GM18867 (cell line): Measurements from ENCODE around the gene MBTPS1.

Source experiments
- ATAC-seq: cut with Tn5 transposase; IDR thresholded peaks from one replicate; pipeline ENCODE4 v1.9.1; 2021; ENCODE audit warnings: mild to moderate bottlenecking, moderate library complexity; ENCODE audit not compliant: unreplicated experiment

MBTPS1 gene

DNA sequence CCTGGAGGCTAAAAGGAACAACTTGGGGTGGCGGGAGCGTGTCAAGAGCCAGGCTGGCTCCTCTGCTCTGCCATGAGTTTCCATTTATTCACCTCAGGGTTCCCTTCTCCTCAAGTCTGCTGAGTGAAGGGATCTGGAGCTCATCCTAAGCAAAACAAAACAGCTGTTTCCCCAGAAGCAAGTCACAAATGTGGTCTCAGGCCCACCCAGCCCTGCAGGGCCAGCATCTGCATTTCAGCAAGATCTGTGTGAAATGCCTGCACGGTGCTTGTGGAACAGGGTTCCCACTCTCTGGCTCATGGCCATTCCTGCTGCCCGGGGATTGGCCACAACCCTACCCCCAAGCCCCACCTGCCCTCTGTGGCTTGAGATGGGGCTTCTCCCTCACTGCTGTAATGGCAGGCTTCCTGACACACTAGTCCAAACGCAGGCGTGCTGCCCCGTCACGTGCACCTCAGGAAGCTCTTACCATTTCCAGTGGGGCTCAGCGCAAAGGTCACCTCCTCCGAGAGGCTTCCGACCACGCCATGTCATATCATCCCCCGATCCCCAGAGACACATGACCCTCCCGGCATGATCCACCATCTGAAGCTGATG is 76.4 kb downstream of the MBTPS1 start:
- no peak for ATAC-seq

DNA sequence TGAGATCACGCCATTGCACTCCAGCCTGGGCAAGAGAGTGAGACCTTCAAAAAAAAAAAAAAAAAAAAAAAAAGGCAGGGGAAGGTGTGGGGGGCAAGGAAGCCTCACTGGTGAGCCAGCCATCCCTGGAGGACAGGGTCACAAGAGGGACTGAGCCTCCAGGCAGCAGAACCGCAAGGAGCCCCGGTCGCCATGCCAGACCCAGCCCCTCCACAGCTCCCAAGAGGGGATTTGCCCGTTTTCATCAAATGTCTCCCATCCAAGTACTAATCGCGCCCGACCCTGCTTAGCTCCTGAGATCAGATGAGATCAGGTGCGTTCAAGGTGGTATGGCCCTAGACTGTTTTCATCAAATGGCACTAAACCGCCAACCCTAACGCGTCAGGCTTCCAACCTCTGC is 77.0 kb downstream of the MBTPS1 start:
- no peak for ATAC-seq

DNA sequence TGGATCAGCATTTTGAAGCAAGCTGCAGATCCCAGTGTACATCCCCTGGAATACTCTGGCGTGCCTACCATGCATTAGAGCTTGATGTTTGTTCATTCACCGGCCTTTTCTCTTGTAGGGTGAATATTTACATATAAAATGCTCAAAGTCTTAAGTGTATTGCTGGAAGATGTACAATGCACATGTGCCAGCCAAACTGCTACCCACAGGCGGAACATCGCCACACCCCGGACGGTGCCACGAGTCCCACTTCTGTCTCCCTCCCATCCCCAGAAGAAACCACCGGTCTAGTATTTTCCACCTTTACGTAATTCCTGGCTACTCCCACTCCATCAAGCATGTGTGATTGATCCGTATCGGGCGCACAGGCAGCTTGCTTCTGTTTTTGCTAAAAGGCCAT is 78.3 kb downstream of the MBTPS1 start:
- no peak for ATAC-seq

DNA sequence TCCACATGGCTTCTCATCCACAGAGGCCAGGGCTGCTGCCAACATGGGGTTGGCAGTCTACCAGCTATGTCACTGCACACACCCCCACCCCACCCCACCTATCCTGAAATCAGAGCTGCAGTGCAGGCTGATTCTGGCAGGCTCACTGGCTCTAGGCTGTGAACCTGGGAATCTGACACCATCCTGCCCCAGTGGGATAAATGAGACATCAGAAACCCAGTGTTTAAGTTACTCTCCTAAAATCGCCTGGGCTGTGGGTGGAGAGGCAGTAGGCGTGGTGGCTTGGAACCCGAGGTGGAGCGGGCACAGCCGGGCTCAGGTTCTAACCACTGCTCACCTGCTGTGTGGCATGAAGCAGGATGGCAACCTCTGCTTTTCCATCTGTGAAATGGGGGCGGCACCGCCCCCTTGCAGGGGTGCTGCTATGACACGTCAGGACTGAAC is 79.7 kb downstream of the MBTPS1 start:
- ATAC-seq = no peak

DNA sequence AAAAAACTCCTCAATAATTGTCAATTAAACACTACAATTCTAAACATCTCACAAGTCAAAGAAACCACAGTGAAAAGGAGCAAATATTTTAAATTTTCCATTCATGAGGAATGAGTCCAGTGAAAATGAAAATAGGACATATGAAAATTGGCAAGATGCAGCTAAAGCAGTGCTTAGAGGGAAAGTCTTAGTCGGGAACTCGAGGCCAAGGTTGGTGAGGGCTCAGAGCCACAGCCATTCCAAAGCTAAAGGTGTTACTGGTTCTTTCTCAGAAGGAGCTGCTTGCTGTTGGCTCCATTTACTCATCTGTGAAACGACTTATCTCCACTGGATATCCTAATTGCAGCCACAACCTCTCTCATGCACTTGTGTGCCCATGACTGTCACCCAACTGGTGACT is 80.6 kb downstream of the MBTPS1 start:
- ATAC-seq = no peak

DNA sequence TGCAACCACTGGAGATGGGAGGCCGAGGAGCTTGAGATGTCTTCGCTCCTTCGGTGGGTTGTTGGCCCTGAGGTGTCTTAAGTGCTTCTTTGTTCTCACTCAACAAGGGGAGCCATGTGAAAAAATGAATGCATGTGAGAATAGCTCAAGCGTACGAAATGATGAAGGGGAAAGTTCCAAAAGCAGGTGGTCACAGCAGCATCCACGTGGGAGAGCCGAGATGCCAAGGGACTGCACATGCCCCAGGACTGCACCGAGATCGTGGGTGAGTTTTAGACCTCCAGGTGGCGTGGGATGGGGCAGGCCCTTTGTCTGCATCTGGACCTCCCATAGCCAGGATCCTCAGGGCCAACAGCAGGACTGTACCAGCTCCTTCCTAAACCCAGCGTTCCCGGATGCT is 82.2 kb downstream of the MBTPS1 start:
- ATAC-seq = no peak

DNA sequence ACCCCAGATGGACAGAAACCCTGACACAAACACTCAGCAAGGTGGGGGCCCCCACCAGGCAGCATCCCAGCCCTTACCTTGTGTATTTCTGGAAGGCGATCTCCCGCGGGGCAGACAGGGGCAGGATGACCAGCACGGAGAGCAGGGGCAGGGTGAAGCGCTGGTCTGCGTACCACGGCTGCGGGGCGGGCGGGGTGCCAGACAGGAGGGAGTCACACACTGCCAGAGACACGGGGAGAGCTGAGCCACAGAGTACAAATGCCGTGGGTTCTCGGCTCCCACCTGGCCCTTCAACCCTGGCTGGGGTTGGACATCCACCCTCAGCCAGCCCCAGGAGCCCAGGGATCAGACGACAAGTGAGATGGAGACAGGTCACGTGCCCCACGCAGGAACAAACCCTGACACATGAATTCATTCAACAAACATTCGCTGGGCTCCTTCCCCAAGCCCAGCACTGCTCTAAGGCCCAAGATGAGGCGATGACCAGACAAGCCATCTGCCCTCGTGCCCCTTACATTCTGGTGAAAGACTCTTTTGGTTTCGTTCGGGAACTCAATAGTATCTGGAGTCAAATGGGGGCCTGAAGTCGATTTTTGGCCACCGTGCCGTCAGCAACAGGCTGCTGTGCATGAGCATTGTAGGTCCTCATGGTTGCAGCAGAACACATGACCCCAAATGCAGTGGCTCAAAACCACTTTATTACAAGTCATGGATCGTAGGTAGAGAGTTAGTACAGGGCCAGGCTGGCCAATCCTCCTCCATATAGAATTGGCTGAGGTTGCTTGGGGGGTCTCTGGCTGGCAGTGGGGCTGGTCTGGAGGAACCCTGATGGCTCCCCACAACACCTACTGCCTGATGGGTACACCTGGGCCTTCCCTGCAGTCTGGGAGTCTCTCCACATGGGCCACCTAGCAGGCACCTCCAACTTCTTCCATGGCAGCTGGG is 83.2 kb downstream of the MBTPS1 start:
- no peak for ATAC-seq

DNA sequence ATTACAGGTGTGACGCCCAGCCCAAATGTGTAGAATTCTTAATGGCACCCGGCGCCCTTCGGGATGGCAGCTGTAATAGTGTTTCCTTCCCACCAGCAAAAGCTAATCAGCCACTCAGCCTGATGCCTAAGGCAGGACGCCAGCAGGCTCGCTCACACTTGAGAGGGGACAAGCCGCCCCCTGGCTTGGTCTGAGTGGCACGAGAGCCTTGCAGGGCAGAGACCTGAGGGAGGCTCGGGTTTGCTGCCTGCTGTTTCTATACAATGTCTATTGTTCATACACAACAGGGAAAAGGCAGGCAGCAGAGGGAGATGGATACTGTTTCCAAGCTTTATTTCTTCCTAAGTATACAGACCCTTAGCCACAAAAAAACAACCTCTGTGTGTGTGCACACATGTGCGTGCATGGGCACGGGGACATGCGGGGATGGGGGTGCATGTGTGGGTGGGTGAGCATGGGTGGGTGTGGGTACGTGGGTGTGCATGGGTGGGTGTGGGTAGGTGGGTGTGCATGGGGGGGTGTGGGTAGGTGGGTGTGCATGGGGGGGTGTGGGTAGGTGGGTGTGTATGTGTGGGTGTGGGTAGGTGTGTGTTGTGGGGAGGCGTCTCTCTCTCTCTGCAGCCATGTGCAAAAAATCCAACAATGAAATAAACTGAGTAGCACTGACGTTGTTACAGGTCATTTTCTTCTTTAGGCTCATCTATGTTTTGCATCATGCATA is 84.1 kb downstream of the MBTPS1 start:
- no peak for ATAC-seq

DNA sequence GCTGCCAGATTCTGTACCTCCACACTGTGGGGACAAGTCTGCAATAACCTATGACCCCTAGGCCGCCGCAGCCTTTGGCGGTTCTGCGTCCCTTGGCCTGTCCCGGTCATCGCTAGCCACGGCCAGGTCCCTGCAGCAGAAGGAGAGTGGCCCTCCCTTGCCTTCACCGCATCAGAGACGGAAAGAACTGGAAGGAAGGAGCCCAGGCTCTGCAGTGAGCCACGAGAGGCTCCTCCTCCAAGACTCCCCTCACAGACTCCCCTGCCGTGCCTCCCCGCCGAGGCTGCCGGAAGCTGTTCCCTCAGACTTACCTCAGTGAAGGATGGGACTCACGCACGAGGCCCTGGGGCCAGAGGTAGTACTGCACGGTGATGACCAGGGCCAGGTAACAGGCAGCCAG is 85.2 kb downstream of the MBTPS1 start:
- ATAC-seq = no peak

DNA sequence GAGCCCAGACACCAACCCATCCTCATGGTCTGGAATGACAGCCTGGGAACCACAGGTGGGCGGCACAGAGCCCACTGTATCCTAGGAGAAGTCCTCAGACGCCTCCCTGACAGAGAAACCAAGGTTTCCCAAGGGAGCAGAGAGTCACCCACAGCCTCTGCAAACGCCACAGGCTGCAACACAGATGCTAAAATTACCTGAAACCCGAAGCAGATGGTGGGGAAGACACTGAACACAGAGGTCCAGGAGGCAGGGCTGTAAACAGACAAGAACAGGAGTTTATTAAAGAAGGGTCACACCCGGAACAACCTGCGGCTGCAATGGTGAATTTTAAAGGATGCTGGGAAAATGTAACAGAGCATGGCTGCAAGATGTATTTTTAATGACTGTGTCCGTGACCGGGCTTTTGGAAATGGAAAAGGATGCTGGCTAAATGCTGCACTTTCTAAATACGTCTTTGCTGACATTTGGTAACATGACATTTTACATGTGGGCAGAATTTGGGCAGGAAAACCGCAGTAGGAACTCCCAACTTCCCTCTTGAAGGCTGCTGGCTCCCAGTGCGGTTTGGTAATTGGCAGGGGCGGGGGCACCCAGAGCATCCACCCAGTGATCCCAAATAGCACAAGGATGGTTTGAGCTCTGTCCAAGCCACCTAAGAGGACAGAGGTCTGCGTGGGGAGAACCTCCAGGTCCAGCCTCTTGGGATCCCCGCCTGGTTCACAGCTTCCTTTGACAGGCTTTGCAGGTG is 87.3 kb downstream of the MBTPS1 start:
- ATAC-seq = no peak

DNA sequence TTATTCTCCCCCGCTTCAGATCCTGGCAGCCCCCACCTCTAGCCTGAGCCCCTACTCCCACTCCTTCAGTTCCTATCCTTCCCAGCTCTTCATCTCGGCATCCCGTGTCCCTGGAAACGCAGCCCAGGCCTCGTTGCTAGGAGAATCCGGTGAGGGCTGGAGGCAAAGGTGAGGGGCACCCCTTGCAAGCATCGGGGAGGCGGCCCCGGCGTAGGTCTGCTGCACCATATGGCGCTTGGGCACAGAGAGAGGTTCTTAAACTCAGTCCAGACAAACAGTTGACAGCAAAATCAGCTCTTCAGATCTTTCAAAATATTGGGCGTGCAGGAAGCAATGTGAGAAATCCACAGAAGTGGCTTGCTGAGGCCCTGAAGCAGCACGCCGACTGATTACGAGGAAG is 89.1 kb downstream of the MBTPS1 start:
- no peak for ATAC-seq

DNA sequence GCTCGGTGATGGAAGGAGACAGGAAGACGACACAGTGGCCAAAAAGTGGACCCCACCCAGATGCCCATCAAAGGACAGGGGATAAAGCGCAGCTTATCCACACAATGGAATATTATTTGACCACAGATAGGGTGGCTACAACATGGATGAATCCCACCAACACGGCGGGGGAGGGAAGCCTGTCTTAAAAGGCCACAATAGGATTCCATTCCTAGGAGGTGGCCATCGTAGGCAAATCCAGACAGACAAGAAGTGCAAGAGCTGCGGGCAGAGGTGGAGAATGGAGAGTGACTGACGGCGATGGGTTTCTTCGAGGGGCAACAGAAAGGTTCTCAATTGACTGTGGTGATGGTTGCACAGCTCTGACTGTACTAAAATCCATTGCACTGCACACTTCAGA is 90.1 kb downstream of the MBTPS1 start:
- ATAC-seq = no peak

DNA sequence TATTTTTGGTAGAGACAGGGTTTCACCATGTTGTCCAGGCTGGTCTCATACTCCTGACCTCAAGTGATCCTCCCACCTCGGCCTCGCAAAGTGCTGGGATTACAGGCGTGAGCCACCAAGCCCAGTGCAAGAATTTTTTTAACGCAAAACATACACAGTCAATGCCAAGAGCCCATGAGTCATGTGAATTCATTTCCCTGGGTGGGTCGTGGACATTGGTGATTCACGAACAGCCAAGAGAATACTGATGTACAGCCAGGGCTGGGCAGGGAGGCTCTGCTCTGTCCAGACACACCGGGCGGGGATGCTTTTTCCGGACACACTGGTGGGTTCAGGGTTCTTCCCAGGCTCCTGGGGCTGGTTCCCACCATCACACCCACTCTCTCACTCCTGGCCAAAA is 91.9 kb downstream of the MBTPS1 start:
- no peak for ATAC-seq

DNA sequence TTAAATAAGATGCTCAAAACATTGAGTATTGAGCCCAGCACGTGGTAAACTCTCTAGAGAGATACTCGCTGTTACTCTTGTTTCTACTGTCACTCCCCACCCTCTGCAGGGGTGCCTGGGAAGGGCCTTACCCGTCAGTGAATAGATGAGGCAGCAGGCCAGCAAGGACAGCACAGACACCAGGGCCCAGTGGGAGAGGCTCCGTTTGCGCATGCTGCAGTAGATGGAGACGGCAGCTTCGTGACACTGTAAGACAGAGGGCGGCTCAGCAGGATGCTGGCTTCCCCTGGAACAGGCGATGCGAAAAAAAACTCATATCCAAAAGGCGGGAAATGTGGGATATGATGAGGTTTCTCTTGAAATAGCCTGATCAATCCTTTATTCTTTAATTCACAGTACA is 94.1 kb downstream of the MBTPS1 start:
- no peak for ATAC-seq

DNA sequence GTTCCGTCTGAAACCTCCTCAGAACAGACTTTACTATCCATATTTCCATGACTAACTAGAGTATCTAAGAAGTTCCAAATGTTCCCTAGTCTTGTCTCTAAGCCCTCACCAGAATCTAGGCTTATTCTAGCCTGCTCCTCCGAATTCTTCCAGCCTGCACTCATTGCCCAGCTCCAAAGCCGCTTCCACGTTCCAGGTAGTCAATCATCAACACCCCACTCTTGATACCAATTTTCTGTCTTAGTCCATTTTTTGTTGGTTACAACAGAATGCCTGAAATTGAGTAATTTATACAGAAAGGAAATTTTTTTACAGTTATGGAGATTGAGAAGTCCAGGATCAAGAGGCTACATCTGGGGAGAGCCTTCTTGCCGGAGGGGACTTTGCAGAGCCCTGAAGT is 95.3 kb downstream of the MBTPS1 start:
- ATAC-seq = no peak

DNA sequence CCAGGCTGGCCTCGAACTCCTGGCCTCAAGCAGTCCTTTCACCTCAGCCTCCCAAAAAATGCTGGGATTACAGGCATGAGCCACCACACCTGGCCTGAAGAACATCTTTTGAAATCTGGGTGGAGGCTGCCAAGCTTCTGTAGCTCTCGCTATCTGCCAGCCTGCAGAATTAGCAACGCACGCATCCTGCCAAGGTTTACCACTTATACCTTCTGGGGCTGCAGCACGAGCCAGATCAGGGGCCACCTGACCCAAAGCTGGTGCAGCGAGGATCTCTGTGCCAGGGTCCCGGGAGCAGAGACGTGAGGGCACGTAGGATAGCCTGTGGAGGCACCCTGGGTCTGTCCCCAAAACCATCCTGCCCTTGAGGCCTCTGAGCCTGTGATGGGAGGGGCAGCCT is 96.4 kb downstream of the MBTPS1 start:
- ATAC-seq = no peak

DNA sequence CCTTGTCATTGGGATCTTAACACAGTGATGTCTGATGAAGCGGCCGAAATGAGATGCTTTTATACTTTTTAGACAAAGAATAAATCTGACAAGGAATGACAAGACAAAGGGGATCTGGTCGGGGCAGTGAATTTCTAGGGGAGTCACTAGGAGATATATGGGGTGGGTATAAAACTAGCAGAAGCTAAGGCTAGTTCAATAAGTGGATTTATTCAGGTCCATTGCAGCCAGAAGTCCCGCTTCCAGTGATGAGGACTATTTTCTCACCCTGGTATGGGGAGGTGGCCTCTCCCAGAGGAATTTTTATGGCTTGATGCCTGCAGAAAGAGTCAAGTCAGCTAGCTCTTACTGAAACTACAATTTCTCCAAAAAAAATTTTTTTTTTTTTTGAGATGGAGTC is 98.0 kb downstream of the MBTPS1 start:
- no peak for ATAC-seq

DNA sequence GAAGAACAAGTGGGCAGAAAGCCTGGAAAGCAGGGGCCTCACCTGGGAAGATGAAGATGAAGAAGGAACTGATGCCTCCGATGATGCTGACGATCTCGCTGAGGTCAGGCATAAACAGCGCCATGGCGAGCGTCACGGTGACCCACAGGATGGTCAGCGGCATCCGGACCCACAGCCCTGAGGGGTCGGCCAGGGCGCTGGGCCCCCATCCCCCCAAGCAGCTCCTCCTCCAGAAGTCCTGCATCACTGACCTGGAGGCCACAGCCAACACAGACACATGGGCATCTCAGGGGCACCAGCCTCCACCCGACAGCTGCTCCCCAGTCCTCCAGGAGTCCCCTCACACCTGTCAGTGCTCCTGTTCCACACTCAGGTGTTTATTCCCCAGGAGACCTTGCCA is 100.3 kb downstream of the MBTPS1 start:
- ATAC-seq = no peak

DNA sequence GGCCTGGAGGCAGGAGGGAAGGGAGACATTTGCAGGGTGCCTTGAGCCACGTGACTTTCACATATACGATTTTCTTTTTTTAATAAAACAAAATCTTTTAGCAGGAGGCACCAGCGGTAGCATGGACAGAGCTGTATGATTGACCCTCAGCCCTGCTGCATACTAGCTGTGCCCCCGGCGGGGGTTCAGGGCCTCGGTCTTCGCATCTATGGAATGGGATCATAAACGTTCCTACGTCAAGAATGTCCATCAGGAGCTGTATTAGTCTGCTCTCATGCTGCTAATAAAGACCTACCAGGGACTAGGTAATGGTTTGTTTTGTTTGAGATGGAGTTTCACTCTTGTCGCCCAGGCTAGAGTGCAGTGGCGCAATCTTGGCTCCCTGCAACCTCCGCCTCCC is 101.3 kb downstream of the MBTPS1 start:
- no peak for ATAC-seq

DNA sequence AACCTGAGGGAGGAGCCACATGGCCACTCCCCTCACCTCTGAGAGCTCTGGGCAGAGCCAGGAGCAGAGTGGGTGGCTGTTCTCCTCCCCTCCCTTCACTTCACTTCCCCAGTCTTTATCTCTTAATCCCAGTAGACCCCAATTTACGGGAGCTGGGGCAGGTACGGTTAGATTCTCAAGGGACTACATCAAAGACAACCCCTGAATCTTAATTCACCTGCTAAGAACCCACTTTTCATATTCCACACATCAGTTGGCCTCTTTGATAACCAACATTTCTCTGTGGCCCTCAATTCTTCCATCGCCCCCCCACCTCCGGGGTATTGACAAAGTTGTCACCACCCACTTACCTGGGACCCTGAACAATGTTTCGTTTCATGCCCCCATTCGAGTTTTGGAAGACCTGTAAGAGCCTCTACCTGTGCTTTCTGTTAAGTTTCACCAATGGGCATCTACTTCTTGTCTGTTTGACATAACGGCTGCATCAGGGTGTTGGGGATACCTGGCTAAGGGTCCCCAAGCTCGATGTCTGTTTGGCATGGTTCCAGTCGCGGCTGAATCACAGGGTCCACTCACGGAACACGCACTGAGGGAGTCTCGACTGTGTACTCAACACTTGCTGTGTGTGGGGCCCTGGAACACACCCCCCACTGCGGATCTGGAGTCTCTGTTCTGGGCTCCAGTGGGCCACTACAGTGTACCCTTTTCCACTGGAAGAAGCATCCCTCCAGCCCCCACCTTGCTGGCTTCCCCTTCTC is 102.0 kb downstream of the MBTPS1 start:
- no peak for ATAC-seq
